Mesothelial cell of epicardium (in vitro differentiated cells): ENCODE measurements around the gene AIPL1. TPM values are rescaled to one million over a fixed set of nuclear protein-coding genes. Genes with fewer than 3 reads are reported as not detected.

Source experiments
- DNase-seq, 2 experiments: peaks; one replicate each; pipeline ENCODE4 v3.0.0; 2021; ENCODE audit warnings: low spot score in 2 of 2; ENCODE audit not compliant: unreplicated experiment in 2 of 2
- H3K27ac Mint-ChIP-seq: 2 replicates; pipeline ENCODE4 v1.8.0; 2021; ENCODE audit warnings: mixed read lengths
- H3K27me3 Mint-ChIP-seq: 2 replicates; pipeline ENCODE4 v1.8.0; 2021; ENCODE audit warnings: low read depth, mixed read lengths
- H3K36me3 Mint-ChIP-seq: 2 replicates; pipeline ENCODE4 v1.8.0; 2021; ENCODE audit warnings: mixed read lengths
- H3K4me1 Mint-ChIP-seq: 2 replicates; pipeline ENCODE4 v1.8.0; 2021; ENCODE audit warnings: mixed read lengths
- H3K4me3 Mint-ChIP-seq: 2 replicates; pipeline ENCODE4 v1.8.0; 2021; ENCODE audit warnings: mild to moderate bottlenecking, moderate library complexity, mixed read lengths
- H3K9me3 Mint-ChIP-seq: 2 replicates; pipeline ENCODE4 v1.8.0; 2021; ENCODE audit warnings: mixed read lengths
- total RNA-seq: library from RNA; stranded (reverse); gene quantifications from 3 replicates; pipeline ENCODE4 v1.2.1, GENCODE V29; 2021
- TF ChIP-seq, protein P1 (sequence below): fragments of 200-600 bp; sonication (generic); IDR thresholded peaks from one replicate; pipeline ENCODE4 v1.5.0; 2021; ENCODE audit warnings: antibody characterized with exemption; ENCODE audit not compliant: unreplicated experiment

The AIPL1 gene
- total RNA-seq, 1 donor from 2014 or later, result not detected

DNA sequence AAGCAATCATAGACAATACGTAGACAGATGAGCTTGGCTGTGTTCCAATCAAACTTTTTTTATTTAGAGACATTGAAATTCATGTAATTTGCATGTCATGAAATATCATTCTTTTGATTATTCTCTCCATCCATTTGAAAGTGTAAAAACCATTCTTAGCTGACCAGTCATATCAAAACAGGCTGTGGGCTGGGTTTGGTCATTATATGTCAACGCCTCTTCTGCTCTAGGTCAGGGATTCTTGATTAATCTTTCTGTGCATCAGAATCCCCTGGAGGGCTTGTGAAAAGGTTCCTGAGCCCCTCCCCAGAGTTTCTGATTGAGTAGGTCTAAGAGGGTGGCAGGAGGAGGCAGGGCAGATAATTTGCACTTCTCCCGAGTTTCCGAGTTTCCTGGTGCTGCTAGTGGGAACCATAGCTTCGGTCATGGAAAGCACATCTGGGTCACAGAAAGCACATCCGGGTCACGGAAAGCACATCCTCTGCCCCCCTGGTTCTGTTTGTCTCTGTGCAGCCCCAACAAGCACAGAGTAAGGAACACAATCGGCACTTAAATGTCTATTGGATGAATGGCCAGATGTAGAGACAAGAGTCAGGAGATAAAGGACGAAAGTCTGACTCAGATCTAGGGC, 25.7 kb upstream of the AIPL1 start:
- H3K4me1 Mint-ChIP-seq, result no peaks in the 10 kb centered on the region
- H3K4me3 Mint-ChIP-seq, result no peak overlapping the region
- H3K36me3 Mint-ChIP-seq, result no peaks in the 10 kb centered on the region
- no peak overlapping the region for H3K27ac Mint-ChIP-seq
- H3K9me3 Mint-ChIP-seq, result no peaks in the 10 kb centered on the region
- TF ChIP-seq, protein P1, sequence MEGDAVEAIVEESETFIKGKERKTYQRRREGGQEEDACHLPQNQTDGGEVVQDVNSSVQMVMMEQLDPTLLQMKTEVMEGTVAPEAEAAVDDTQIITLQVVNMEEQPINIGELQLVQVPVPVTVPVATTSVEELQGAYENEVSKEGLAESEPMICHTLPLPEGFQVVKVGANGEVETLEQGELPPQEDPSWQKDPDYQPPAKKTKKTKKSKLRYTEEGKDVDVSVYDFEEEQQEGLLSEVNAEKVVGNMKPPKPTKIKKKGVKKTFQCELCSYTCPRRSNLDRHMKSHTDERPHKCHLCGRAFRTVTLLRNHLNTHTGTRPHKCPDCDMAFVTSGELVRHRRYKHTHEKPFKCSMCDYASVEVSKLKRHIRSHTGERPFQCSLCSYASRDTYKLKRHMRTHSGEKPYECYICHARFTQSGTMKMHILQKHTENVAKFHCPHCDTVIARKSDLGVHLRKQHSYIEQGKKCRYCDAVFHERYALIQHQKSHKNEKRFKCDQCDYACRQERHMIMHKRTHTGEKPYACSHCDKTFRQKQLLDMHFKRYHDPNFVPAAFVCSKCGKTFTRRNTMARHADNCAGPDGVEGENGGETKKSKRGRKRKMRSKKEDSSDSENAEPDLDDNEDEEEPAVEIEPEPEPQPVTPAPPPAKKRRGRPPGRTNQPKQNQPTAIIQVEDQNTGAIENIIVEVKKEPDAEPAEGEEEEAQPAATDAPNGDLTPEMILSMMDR, result no peak
- peaks cover 12% of the 10 kb centered on the region for H3K27me3 Mint-ChIP-seq
- DNase-seq, result no peak

DNA sequence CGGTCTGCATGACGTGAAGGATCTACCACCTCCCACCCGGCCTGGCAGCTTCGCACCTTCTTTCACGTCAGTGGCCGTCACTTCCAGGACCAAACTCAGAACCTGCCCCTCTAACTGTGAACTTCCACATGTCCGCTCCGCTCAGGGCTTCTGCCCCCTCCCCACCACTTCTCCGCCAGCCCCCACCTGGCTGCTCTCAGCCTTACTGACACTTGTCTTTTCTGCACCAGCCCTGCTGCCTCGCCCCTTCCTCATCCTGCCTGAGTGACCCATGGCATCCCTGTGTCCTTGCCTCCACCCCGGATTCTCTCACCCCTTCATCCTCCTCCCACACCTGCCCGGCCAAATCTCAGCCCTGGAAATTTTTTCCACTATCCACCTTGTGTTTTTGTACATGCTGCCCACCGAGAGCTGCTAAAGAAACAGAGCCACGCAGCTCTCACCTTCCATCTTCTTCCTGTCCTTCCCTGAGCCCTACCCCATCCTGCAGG, 23.6 kb upstream of the AIPL1 start:
- H3K36me3 Mint-ChIP-seq, result no peaks in the 10 kb centered on the region

DNA sequence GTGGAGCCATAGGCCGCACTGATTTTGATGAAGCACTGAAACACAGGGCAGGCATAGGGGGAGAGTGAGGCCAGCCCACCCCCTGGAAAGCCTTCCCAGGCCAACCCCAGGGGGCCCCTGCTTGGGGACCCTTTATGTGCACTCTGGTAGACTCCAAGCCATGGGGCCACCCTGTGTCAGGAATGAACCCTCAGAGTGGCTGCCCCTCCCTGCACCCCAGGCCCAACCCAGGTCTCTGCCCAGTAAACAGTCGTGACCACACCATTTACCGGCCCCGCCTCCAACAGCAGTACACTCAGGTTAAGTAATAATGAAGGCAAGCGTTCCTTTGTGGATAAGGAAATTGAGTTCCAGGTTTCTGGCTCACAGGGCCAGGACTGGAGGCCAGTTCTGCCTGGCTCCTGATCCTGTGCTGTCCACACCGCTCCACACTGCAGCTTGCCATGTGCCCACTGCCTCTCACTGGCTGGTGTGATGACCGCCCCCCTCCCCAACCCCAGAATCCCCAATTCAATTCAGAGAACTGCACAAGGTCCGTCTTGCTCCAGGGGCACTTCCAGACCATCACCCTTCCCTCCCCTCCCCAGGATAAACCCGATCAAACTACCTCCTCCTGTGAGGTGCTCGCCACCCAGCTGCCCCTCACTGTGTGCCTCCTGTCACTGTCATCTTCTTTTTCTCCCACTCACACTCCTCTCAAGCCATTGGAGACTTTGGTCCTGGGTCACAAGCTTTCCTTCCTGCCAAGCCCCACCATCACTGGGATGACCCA, 23.0 kb upstream of the AIPL1 start:
- peaks cover 30% of the 10 kb centered on the region for H3K27me3 Mint-ChIP-seq
- H3K4me1 Mint-ChIP-seq, result peaks cover 1% of the 10 kb centered on the region
- no peak for DNase-seq
- H3K4me3 Mint-ChIP-seq, result no peak overlapping the region
- TF ChIP-seq, protein P1, result no peak
- no peak overlapping the region for H3K27ac Mint-ChIP-seq
- H3K36me3 Mint-ChIP-seq, result no peaks in the 10 kb centered on the region
- H3K9me3 Mint-ChIP-seq, result no peaks in the 10 kb centered on the region

More for the DNA sequence above, 23.6 kb upstream of the AIPL1 start:
- DNase-seq, result no peak
- no peaks in the 10 kb centered on the region for H3K9me3 Mint-ChIP-seq
- no peak overlapping the region for H3K27ac Mint-ChIP-seq
- peaks cover 26% of the 10 kb centered on the region for H3K27me3 Mint-ChIP-seq
- peaks cover 1% of the 10 kb centered on the region for H3K4me1 Mint-ChIP-seq
- H3K4me3 Mint-ChIP-seq, result no peak overlapping the region
- TF ChIP-seq, protein P1, result no peak

DNA sequence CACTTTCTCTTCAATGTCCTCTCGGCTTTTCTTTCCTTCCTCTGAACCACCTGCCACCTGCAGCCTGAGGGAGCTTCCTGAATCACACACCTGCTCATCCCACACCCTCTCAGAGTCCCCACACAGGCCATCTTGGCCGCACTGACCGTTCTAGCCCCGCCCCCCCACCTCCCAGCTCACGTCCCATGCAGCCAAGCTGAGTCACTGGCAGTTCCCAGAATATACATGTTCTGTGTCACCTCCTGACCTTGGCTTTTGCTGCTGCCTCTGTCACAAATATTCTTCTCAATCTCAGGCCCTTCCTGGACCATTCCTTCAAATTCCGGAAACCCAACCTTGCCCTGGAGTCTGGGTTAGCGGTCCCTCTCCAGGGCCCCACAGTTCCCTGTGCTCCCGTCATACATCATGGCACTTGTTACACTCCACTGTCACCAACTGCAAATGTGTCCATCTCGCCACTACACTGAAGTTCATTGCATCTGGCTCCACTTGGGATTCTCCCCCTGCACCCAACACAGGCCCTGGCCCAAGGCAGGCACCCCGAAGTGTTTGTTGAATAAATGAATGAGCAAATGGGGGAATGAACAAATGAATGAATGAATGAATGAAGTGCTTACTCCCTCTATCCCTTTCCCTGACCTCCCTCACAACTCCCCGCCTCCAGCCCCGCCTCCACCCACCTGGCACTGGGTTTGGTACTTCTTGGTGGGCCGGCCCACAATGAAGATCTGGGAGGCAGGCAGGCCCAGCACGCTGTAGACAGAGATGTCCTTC, 22.2 kb upstream of the AIPL1 start:
- Mint-ChIP-seq H3K36me3 (no peaks in the 10 kb centered on the region), H3K27me3 (peaks cover 30% of the 10 kb centered on the region), H3K4me1 (peaks cover 1% of the 10 kb centered on the region), H3K9me3 (no peaks in the 10 kb centered on the region), H3K4me3 (peak overlapping the region; percentile 41), H3K27ac (no peak overlapping the region)
- no peak for DNase-seq
- TF ChIP-seq, protein P1, result no peak

DNA sequence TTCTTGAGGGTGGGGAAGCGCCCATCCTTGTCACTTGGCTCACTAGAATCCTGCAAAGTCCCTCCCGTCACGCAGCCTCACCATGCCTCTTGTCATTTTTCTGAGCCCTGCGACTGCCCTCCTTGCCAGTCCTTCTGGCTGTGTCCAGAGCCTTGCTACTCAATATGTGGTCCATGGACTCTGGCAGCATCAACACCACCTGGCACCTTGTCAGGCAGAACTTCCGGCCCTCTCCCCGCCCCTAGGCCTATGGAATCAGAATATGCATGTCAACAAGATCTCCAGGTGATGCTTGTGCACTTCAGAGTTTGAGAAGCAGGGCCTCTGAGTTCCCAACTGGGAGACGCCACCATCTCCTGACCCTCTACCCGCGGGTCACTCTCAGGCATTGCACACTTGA, 21.4 kb upstream of the AIPL1 start:
- peak overlapping the region; percentile 41 for H3K4me3 Mint-ChIP-seq
- no peaks in the 10 kb centered on the region for H3K36me3 Mint-ChIP-seq
- TF ChIP-seq, protein P1, result no peak
- no peak for DNase-seq
- H3K4me1 Mint-ChIP-seq, result peaks cover 1% of the 10 kb centered on the region
- peaks cover 30% of the 10 kb centered on the region for H3K27me3 Mint-ChIP-seq
- no peak overlapping the region for H3K27ac Mint-ChIP-seq
- H3K9me3 Mint-ChIP-seq, result no peaks in the 10 kb centered on the region
